Renal pelvis (tissue), 4 donors: ENCODE data around the gene SCRT2. TPM values are rescaled to one million over a fixed set of nuclear protein-coding genes. Genes with fewer than 3 reads are reported as not detected.
"Not testable (repeated sequence)": the region's sequence is repeated elsewhere in the genome, so short reads cannot be mapped to it uniquely, and the experiment has no call there.

Experiments used
- DNase-seq: peaks from one replicate; pipeline ENCODE4 v3.0.0-alpha.2; 2013
- polyA plus RNA-seq, 3 donors: library from polyadenylated mRNA; unstranded; fragments of 120-200 nt; gene quantifications; one replicate each; pipeline ENCODE4 v1.2.1, GENCODE V29; 2013; ENCODE audit not compliant: insufficient read length in 3 of 3

SCRT2 gene
- polyA plus RNA-seq, 3 donors, result 0.06 to 0.07 TPM; not detected in 1

- peak; percentile 82 for DNase-seq
Observed at GRCh38 chr20:653110-653589, 22.5 kb downstream of the SCRT2 start, which contains the start of gene SRXN1. TSS of gene SRXN1 (minus strand) at chr20:653200. CDS start at chr20:653185, 15 bp downstream.

- DNase-seq, result no peak
Observed at GRCh38 chr20:652615-653109, 22.9 kb downstream of the SCRT2 start.

- DNase-seq, result no peak
Observed at GRCh38 chr20:651713-652614, 23.6 kb downstream of the SCRT2 start.

- no peak for DNase-seq
Observed at GRCh38 chr20:650954-651353, 24.6 kb downstream of the SCRT2 start.

- DNase-seq, result no peak
Observed at GRCh38 chr20:650281-650680, 25.3 kb downstream of the SCRT2 start.

- no peak for DNase-seq
Observed at GRCh38 chr20:647479-648019, 28.1 kb downstream of the SCRT2 start.

- no peak for DNase-seq
Observed at GRCh38 chr20:646868-647233, 28.8 kb downstream of the SCRT2 start.

GRCh38 chr20:646107-646867 lies 29.3 kb downstream of the SCRT2 start:
- DNase-seq, result no peak

GRCh38 chr20:645318-646106 lies 30.1 kb downstream of the SCRT2 start:
- DNase-seq, result peak; percentile 65

- no peak for DNase-seq
Observed at GRCh38 chr20:644692-645317, 30.8 kb downstream of the SCRT2 start.

- peak; percentile 71 for DNase-seq
Observed at GRCh38 chr20:642398-643174, 33.0 kb downstream of the SCRT2 start.

- not testable (repeated sequence) for DNase-seq
Observed at GRCh38 chr20:642013-642397, 33.6 kb downstream of the SCRT2 start.

GRCh38 chr20:641516-641875 lies 34.1 kb downstream of the SCRT2 start:
- DNase-seq, result no peak

- no peak for DNase-seq
Observed at GRCh38 chr20:640674-641515, 34.7 kb downstream of the SCRT2 start.

- DNase-seq, result no peak
Observed at GRCh38 chr20:638579-638978, 37.0 kb downstream of the SCRT2 start.

GRCh38 chr20:637559-637958 lies 38.0 kb downstream of the SCRT2 start:
- no peak for DNase-seq

GRCh38 chr20:635893-636338 lies 39.7 kb downstream of the SCRT2 start:
- DNase-seq, result no peak

- no peak for DNase-seq
Observed at GRCh38 chr20:635028-635892, 40.3 kb downstream of the SCRT2 start.
